Breast epithelium (tissue), 4 donors: ENCODE measurements around the gene ZMAT2. TPM values are rescaled to one million over a fixed set of nuclear protein-coding genes. Genes with fewer than 3 reads are reported as not detected.
"Not testable (repeated sequence)": the region's sequence is repeated elsewhere in the genome, so short reads cannot be mapped to it uniquely, and the experiment has no call there.

Source experiments
- DNase-seq, 2 donors: peaks; one replicate each; pipeline ENCODE4 v3.0.0-alpha.2; 2019; ENCODE audit warnings: low spot score in 2 of 2
- H3K27ac ChIP-seq, 2 donors: fragments of 200-600 bp; sonication (generic) in 1 of 2; one replicate each; pipeline ENCODE4 v1.5.1; 2016 to 2019; ENCODE audit warnings: mild to moderate bottlenecking in 1 of 2
- H3K27me3 ChIP-seq, 2 donors: fragments of 200-600 bp; sonication (generic) in 1 of 2; one replicate each; pipeline versions ENCODE4 v1.5.1 to v1.6.0; 2017 to 2019; ENCODE audit warnings: control low read depth in 1 of 2, mild to moderate bottlenecking in 1 of 2
- H3K36me3 ChIP-seq: fragments of 200-600 bp; one replicate; pipeline ENCODE4 v1.5.1; 2019
- H3K4me1 ChIP-seq, 2 donors: fragments of 200-600 bp; sonication (generic); one replicate each; pipeline ENCODE4 v1.5.1; 2016 to 2019; ENCODE audit warnings: control low read depth in 1 of 2
- H3K4me3 ChIP-seq, 3 donors: fragments of 200-600 bp; sonication (generic); 1 replicate in 2 of 3; 2 replicates in 1 of 3; pipeline ENCODE4 v1.5.1; 2016 to 2019; ENCODE audit warnings: mild to moderate bottlenecking in 3 of 3, moderate library complexity in 2 of 3
- H3K9me3 ChIP-seq, 2 donors: fragments of 200-600 bp; sonication (generic) in 1 of 2; one replicate each; pipeline ENCODE4 v1.5.1; 2016 to 2019; ENCODE audit warnings: control low read depth in 1 of 2
- CTCF ChIP-seq, 3 donors: fragments of 450-650 bp; IDR thresholded peaks; one replicate each; pipeline ENCODE4 v1.5.1; 2016 to 2017; ENCODE audit warnings: antibody characterized with exemption in 3 of 3, mild to moderate bottlenecking in 3 of 3, moderate library complexity in 3 of 3
- POLR2A ChIP-seq: fragments of 450-650 bp; IDR thresholded peaks from one replicate; pipeline ENCODE4 v1.6.1; 2016; ENCODE audit warnings: antibody characterized with exemption, mild to moderate bottlenecking, moderate library complexity
- POLR2AphosphoS5 ChIP-seq, 3 donors: sonication (generic); formaldehyde crosslinking; IDR thresholded peaks; one replicate each; pipeline ENCODE4 v1.6.1; 2017; ENCODE audit warnings: antibody characterized with exemption in 3 of 3
- intact Hi-C: fragments of 100-400 bp; cut with DNase I; formaldehyde crosslinking; loops from one replicate; pipeline ENCODE4 v1.15.1; 2023; ENCODE audit warnings: low total_unique reads
- total RNA-seq, 3 donors: library from RNA; depleted of rRNA; stranded (reverse); fragments of >200 nt; gene quantifications; one replicate each; pipeline ENCODE4 v1.1.0, GENCODE V29; 2016

ZMAT2 gene
- 10 to 100 TPM; 45.2 to 55.0 (median 52.2) TPM for total RNA-seq

GRCh38 chr5:140700177-140701144, at the start of gene ZMAT2:
Gene ZMAT2 (plus strand): TSS chr5:140700447. CDS start chr5:140700461, 14 bp downstream.
- peak within 1 kb of the TSS; percentile 79 to 84 for H3K27ac ChIP-seq
- intact Hi-C loops: no loop called here
- peaks cover 0 to 12% of the 10 kb centered on the region in 2 donors for H3K4me1 ChIP-seq
- no peaks in the 10 kb centered on the region for H3K9me3 ChIP-seq
- peak; percentile 92 to 95 for DNase-seq
- peaks cover 23% of the 10 kb centered on the region for H3K36me3 ChIP-seq
- TF ChIP-seq POLR2AphosphoS5 (IDR thresholded peaks at IDR 0.05) (peak; percentile 90 to 97 (median 93)), POLR2A (peak; percentile 68), CTCF (IDR thresholded peaks at IDR 0.05) (no peak)
- H3K4me3 ChIP-seq: peak within 1 kb of the TSS; percentile 80 to 90 (median 89)
- no peaks in the 10 kb centered on the region for H3K27me3 ChIP-seq

- H3K4me1 ChIP-seq: no peaks in the 10 kb centered on the region
- H3K27ac ChIP-seq: no peak overlapping the region
- intact Hi-C loops: loop anchor here (5.0 kb wide), 1 partner anchor 1367 kb away; the partner anchor contains the start of gene MATR3
- H3K27me3 ChIP-seq: no peaks in the 10 kb centered on the region
- H3K9me3 ChIP-seq: no peaks in the 10 kb centered on the region
- no peak for TF ChIP-seq POLR2A
- no peak for TF ChIP-seq POLR2AphosphoS5 (IDR thresholded peaks at IDR 0.05)
- TF ChIP-seq CTCF (IDR thresholded peaks at IDR 0.05): no peak
- no peak for DNase-seq
- no peak overlapping the region for H3K4me3 ChIP-seq
- peaks cover 29% of the 10 kb centered on the region for H3K36me3 ChIP-seq
These were observed 41.4 kb upstream of the ZMAT2 start for GRCh38 chr5:140658870-140659269.

- H3K4me1 ChIP-seq, H3K27me3 ChIP-seq, DNase-seq, H3K9me3 ChIP-seq, intact Hi-C loops, H3K4me3 ChIP-seq, H3K27ac ChIP-seq: not testable (repeated sequence)
- peaks cover 18% of the 10 kb centered on the region for H3K36me3 ChIP-seq
These were observed 39.9 kb upstream of the ZMAT2 start for GRCh38 chr5:140660371-140660770.

- Histone ChIP-seq H3K27ac (peak overlapping the region; percentile 92 to 93), H3K36me3 (peaks cover 12% of the 10 kb centered on the region), H3K9me3 (no peaks in the 10 kb centered on the region), H3K4me3 (peak overlapping the region; percentile 86 to 89 (median 87)), H3K4me1 (peaks cover 0 to 9% of the 10 kb centered on the region in 2 donors), H3K27me3 (no peaks in the 10 kb centered on the region)
- no peak for DNase-seq
- intact Hi-C loops: no loop called here
- TF ChIP-seq CTCF (IDR thresholded peaks at IDR 0.05): no peak
These were observed 36.3 kb upstream of the ZMAT2 start for GRCh38 chr5:140664030-140664358.

GRCh38 chr5:140664359-140665119, 35.7 kb upstream of the ZMAT2 start, which contains the start of gene WDR55:
Gene WDR55 (plus strand): TSS chr5:140664904. CDS start chr5:140664913, 9 bp downstream.
- no peaks in the 10 kb centered on the region for H3K27me3 ChIP-seq
- no peaks in the 10 kb centered on the region for H3K9me3 ChIP-seq
- intact Hi-C loops: no loop called here
- H3K4me3 ChIP-seq: peak within 1 kb of the TSS; percentile 86 to 89 (median 87)
- H3K4me1 ChIP-seq: peaks cover 0 to 9% of the 10 kb centered on the region in 2 donors
- TF ChIP-seq POLR2AphosphoS5 (IDR thresholded peaks at IDR 0.05) (peak; percentile 78 to 87 (median 84)), CTCF (IDR thresholded peaks at IDR 0.05) (no peak), POLR2A (no peak)
- peak; percentile 92 to 95 for DNase-seq
- peak within 1 kb of the TSS; percentile 92 to 93 for H3K27ac ChIP-seq
- H3K36me3 ChIP-seq: peaks cover 7% of the 10 kb centered on the region

- H3K27me3 ChIP-seq, DNase-seq, H3K36me3 ChIP-seq, H3K4me3 ChIP-seq, H3K27ac ChIP-seq, H3K9me3 ChIP-seq, intact Hi-C loops, H3K4me1 ChIP-seq: not testable (repeated sequence)
These were observed 29.2 kb upstream of the ZMAT2 start for GRCh38 chr5:140671035-140671434.
